ENCODE measurements around the gene GRAMD1B.
A peak's percentile ranks its signal among the peaks of the same experiment; 100 is the strongest.
"Not testable (repeated sequence)": the region's sequence is repeated elsewhere in the genome, so short reads cannot be mapped to it uniquely, and the experiment has no call there.

GRAMD1B gene

DNA sequence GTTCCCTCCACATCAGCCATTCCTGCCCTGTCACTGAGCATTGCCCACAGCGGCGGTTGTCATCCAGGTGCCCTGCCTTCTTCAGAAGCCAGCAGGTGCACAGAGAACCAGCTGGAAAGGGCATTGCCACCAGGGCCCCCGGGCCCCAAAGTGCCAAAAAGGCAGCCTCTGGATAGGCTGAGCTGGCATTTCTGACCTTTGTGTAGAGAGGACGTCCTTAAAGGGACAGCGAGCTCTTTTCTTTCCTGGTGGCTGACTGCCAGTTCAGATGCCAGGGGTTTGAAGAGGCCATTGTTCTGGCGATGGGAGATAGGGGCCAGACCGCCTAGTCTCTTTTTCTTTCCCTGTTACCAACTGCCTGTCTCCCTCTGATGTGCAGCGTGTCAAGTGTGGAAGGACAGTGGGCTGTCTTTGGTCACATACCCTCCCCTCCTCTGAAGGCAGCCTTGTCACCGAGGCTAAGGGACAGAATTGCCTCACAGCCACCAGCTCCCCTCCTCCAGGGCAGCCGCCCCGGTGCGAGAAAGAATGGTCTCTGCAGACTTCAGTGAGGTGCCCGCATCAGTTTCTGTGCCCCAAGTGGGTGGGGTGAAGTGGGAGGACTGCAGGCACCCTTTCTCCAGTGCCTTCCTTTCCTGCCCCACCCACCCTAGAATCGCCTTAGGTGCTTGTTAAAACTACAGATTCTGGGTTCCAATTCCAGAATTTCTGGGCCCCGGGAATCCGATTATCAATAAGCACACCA lies 114.7 kb downstream of the GRAMD1B start:
- DNase-seq: no peak

DNA sequence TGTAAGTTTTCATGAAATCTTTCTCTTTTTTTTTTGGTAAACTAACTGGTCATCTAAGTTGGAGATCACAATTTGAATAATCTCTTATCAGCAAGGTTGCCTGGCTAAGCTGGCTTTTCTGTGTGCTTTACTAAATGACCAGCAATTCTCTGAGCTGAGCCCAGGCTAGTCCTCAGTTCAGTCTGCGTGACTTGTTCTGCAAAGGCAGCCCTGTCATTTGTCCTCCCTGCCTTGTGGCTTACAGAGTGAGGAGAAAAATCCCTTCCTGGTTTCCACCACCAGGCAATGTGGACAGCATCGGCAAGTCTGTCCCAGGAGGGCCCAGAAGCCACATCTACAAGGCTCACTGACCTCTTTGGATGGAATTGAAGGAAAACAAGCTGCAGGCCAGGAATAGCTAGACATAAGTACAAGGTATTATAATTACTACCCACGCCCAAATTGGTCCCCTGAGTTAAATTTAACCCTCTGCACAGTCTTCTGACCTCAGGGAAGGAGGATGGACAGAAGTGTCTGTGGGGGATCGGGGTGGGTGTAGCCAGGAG lies 115.7 kb downstream of the GRAMD1B start:
- no peak for DNase-seq

- no peak for DNase-seq
Measured at GRCh38 chr11:123546515-123546914, 116.4 kb downstream of the GRAMD1B start.

GRCh38 chr11:123547180-123547579 lies 117.1 kb downstream of the GRAMD1B start:
- no peak for DNase-seq

DNA sequence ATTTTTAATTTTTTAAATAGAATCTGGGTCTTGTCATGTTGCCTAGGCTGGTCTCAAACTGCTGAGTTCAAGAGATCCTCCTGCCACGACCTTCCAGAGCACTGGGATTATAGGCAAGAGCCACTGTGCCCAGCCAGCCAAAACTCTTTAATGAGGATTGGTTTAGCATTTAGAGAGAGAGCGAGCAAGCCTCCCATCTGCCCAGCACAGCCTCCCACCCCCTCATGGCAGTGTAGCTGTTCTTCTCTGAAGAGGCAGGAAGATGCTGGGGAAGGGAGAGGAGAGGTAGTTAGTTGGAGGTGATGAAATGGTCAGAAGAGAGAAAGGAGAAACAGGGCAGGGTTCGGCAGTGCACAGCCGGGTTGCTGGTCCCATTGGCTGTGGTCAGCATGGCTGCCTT lies 118.7 kb downstream of the GRAMD1B start:
- DNase-seq: no peak

DNA sequence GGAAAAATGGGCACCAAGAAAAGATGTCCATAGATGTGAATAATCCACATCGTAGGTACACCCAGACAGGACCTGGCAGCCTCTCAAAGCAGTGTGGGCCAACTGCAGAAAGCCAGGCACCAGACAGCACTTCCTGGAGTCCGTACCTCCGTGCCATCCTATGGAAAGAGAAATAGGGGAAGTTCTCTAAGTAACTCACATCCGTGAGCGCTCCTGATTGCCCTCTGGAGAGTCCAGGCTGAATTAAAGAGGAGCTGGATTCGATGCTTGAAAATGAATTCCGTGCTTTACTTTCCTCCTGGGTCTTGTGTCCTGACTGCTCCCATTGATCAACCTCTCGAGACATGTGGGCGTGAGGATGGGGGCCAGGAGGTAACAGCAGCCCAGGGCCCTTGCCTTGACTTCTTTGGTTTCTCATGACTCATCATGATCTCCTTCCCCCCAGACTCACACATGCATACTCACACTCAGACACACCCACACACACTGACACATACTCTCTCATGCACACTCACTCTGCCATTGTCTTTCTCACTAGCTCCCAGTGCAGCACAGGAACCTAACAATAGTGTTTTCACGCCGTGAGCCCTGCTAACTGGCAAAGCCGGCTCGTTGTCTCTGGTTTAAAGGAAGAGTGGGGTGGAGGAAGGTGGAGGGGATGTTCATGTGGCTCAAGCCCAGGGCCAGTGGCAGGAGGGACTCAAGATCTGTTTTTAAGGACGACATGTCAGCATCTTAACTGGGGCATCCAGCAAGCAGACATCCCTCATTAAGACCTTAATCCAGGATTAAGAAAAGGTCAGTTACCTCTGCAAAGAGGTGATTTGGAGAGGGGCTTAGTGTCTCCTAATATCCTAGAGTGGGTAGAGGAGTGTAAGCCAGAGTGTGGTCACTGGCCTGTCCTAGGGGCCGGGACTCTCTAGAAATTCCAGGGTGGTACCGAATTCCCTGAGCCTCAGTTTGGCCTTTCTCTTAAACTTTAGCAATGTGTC lies 120.2 kb downstream of the GRAMD1B start:
- peak; percentile 34 for DNase-seq

- no peak for DNase-seq
Measured at GRCh38 chr11:123551079-123551478, 121.0 kb downstream of the GRAMD1B start.

DNA sequence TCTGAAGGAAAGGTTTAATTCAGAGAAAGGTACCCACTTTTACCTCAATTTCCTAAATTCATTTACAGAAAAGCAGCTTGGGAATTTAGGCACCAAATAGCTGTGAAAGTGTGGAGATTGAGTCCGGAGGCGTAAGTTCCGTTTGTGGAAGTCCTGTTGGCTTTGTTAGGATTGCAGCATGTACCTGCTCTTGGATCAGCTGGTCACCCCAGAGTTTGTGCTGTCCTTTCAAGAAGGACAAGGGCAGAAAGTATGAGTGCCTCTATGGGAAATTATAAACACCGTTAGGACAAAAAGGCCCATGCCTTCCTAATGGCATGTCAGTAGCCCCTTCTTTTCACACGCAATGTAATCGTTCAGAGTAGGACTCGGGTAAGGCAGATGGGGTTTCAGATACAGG lies 126.6 kb downstream of the GRAMD1B start:
- DNase-seq: no peak

GRCh38 chr11:123558536-123559315 lies 128.7 kb downstream of the GRAMD1B start:
- DNase-seq: no peak

- DNase-seq: no peak
Measured at GRCh38 chr11:123559523-123559955, 129.5 kb downstream of the GRAMD1B start.

GRCh38 chr11:123560006-123560405 lies 129.9 kb downstream of the GRAMD1B start:
- DNase-seq: peak; percentile 86

DNA sequence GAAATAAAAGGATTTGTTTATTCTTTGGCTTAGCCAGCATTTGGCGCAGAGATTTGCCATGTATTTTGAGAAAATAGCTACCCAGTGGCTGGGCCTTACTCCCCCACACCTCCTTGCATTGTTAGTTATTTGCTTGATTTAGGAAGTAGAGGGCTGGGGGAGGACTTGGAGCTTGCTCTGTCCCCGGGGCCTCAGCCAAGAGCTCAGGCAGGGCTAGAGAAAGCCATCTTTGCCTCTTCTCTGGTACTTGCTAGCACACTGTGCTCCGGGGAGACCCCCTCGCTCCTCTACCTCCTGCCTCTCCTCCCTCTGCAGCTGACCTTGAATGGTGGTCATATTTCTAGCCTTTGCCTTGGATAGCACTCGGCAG lies 131.3 kb downstream of the GRAMD1B start:
- DNase-seq: no peak

DNA sequence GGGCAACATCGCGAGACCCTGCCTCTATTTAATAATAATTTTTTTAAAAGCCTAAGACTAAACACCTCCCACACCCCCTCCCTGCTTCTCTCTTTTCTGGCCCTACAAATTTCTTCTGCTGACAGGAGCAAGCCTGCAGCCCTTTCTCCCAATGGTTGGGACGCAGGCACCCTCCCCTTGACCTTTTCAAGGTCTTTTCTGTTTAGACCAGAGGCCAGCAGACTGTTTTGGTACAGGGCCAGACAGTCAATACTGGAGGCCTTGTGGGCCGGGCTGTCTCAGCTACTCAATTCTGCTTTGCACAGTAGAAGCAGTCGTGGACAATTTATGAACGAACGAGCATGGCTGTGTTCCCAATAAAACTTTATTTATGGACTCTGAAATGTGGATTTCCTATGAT lies 132.1 kb downstream of the GRAMD1B start:
- no peak for DNase-seq

DNA sequence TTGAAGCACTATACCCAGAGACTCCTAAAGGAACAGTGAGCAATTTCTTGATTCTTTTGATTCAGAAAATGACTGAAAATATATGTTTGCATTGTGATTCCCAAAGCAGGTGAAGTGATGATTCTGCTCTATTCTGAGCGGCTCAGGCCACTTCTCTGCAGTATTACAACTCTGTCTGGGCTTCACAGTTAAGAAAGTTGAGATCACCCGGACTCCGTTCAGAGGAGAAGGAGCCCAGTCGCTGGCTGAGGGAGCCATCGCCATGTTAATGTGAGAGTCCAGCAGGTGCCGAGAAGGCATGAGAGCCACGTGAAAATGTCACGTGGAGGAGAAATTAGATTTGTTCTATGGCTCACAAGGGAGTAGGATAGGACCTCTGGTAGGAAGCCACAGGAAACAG lies 132.8 kb downstream of the GRAMD1B start:
- no peak for DNase-seq

GRCh38 chr11:123564221-123564620 lies 134.2 kb downstream of the GRAMD1B start:
- no peak for DNase-seq

DNA sequence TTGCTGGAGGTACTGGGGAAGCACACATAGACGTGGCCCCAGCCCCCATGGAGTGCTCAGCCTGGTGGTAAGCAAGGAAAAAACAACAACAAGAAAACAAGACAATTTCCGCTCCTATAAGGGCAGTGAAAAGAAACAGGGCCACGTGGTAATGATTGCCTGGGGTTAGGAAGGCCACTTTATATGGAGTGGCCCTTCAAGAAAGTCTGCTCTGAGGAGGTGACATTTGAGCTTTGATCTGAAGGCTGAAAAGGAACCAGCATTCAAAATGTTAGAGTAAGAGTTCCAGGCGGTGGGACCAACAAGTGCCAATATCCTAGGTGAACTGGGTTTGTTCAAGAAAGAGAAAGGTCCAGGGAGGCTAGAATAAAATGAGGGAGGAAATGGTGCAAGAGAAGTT lies 136.8 kb downstream of the GRAMD1B start:
- DNase-seq: no peak

DNA sequence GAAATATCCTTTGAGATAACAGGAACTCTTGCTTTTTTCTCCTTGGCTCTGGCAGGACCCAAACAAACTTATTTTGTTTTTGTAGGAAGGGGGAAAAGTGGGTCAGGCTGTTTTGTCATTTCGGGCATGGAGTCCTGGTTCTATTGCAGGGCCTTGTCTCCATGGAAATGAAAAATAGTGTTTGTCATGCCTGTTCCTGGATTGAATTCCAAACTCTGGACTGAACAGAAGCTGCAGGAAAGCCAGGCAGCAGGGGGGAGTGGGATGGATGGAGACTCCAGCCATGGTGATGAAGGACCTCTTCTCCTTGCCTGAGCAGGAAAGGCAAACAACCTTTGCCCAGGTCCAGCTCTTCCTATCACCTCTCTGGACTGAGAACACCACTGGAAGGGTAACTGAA lies 137.4 kb downstream of the GRAMD1B start:
- DNase-seq: no peak

GRCh38 chr11:123568367-123568870 lies 138.3 kb downstream of the GRAMD1B start:
- no peak for DNase-seq

DNA sequence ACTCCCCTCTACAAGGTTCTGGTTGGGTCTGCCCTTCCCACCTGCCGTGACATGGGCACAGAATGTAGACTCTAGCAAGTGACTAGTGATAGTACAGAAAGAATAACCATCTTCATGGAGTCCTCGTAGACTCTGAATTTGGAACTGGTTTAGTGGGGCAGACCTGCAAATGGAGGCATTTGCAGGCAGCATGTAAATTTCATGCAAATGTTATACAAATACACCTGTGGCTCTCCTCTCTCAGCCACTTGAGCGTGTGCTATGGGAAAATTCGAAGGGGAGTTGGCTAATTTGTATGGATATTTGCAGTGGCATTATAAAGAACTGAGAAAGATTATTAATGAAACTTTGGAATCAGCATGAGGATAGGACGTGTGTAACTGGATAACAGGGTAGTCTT lies 139.3 kb downstream of the GRAMD1B start:
- no peak for DNase-seq

DNA sequence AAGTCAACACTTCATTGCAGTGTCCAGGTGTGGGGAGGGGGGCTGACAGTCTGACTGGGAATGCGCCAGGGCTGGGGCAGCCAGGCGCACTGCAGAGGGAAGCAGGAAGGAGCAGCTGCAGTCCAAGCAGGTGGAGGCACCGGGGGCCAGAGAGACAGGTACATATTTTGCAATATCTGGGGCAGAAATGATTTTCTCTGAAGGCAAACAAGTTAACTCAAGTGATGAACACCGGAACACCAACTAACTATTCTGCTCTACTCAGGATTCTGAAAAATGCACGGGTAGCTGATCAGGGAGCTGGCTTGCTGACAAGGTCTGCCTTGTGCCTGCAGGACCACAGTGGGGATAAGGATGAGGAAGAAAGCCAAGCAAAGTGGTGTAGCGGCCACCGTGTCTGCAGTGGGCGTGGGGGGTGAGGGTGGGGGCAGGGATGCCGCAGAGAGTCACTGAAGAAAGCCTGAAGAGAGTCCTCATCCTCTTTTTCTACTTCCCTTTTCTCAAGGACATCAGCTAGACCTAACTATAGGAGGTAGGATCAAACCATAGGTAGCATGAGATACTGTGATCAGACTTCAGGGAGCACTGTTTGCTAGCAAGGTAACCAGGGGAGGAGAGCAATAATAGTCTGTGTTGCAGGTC lies 141.0 kb downstream of the GRAMD1B start:
- no peak for DNase-seq

GRCh38 chr11:123572791-123573190 lies 142.7 kb downstream of the GRAMD1B start:
- DNase-seq: not testable (repeated sequence)

- DNase-seq: no peak
Measured at GRCh38 chr11:123573286-123573685, 143.2 kb downstream of the GRAMD1B start.
